HFFc6 (cell line): ENCODE results near the gene SPATC1L. TPM values are rescaled to one million over a fixed set of nuclear protein-coding genes. Genes with fewer than 3 reads are reported as not detected.

Experiments used
- DNase-seq: peaks from one replicate; pipeline ENCODE4 v3.0.0-alpha.2; 2018
- H3K27ac Mint-ChIP-seq: 2 replicates; pipeline ENCODE4 v1.8.0; 2020; ENCODE audit warnings: mild to moderate bottlenecking, mixed read lengths
- H3K27me3 Mint-ChIP-seq: 2 replicates; pipeline ENCODE4 v1.8.0; 2021; ENCODE audit warnings: mild to moderate bottlenecking, moderate library complexity, mixed read lengths; ENCODE audit not compliant: insufficient read depth
- H3K36me3 Mint-ChIP-seq: 2 replicates; pipeline ENCODE4 v1.8.0; 2021; ENCODE audit warnings: low read depth, mixed read lengths
- H3K4me1 Mint-ChIP-seq: 2 replicates; pipeline ENCODE4 v1.8.0; 2020; ENCODE audit warnings: low read depth, mixed read lengths
- H3K4me3 Mint-ChIP-seq: 2 replicates; pipeline ENCODE4 v1.8.0; 2020; ENCODE audit warnings: mild to moderate bottlenecking, moderate library complexity, mixed read lengths
- H3K9me3 Mint-ChIP-seq: 2 replicates; pipeline ENCODE4 v1.8.0; 2020; ENCODE audit warnings: mild to moderate bottlenecking, mixed read lengths
- CTCF ChIP-seq: fragments of 200-600 bp; sonication (generic); IDR thresholded peaks from 2 replicates; pipeline ENCODE4 v1.5.0; 2021; ENCODE audit warnings: antibody characterized with exemption, mild to moderate bottlenecking
- total RNA-seq, 6 experiments: library from RNA; stranded (reverse); fragmentation: NEBNext Ultra II Directional; extraction: Animal tissue kit (Norgen Biotek cat#: 25700); gene quantifications; 2 replicates in 1 of 6; 3 replicates in 5 of 6; pipeline ENCODE4 v1.2.3, GENCODE V29; 2021

Gene SPATC1L
- total RNA-seq, 6 experiments from 2014 or later = 11.3 to 14.7 (median 13.1) TPM

GRCh38 chr21:46191686-46192575, 7.7 kb upstream of the SPATC1L start:
- Mint-ChIP-seq H3K4me3 (no peak overlapping the region), H3K9me3 (no peaks in the 10 kb centered on the region), H3K27me3 (peaks cover 2% of the 10 kb centered on the region), H3K4me1 (peaks cover 33% of the 10 kb centered on the region), H3K36me3 (peaks cover 27% of the 10 kb centered on the region), H3K27ac (peak overlapping the region; percentile 42; the same call in 1 of the 2 replicates)
- no peak for TF ChIP-seq CTCF
- DNase-seq = no peak

- H3K27ac Mint-ChIP-seq = peak overlapping the region; percentile 42
- H3K9me3 Mint-ChIP-seq = no peaks in the 10 kb centered on the region
- H3K4me1 Mint-ChIP-seq = peaks cover 33% of the 10 kb centered on the region
- TF ChIP-seq CTCF = no peak
- H3K4me3 Mint-ChIP-seq = no peak overlapping the region
- peak; percentile 81 for DNase-seq
- H3K27me3 Mint-ChIP-seq = peaks cover 2% of the 10 kb centered on the region
- peaks cover 27% of the 10 kb centered on the region for H3K36me3 Mint-ChIP-seq
Measured at GRCh38 chr21:46191257-46191685, 7.0 kb upstream of the SPATC1L start.

- Mint-ChIP-seq H3K27ac (0 out of 2 replicates have a peak overlapping the region, but pooled peaks have one; percentile 43), H3K4me3 (no peak overlapping the region), H3K27me3 (peaks cover 2% of the 10 kb centered on the region), H3K4me1 (peaks cover 33% of the 10 kb centered on the region), H3K36me3 (peaks cover 27% of the 10 kb centered on the region), H3K9me3 (no peaks in the 10 kb centered on the region)
- TF ChIP-seq CTCF = no peak
- DNase-seq = no peak
Measured at GRCh38 chr21:46190491-46191131, 6.4 kb upstream of the SPATC1L start.

- no peak for TF ChIP-seq CTCF
- Mint-ChIP-seq H3K9me3 (no peaks in the 10 kb centered on the region), H3K4me1 (peaks cover 38% of the 10 kb centered on the region), H3K27ac (no peak overlapping the region), H3K36me3 (peaks cover 22% of the 10 kb centered on the region), H3K27me3 (peaks cover 2% of the 10 kb centered on the region), H3K4me3 (no peak overlapping the region)
- DNase-seq = no peak
Measured at GRCh38 chr21:46189959-46190490, 5.8 kb upstream of the SPATC1L start.

GRCh38 chr21:46189213-46189958, 5.1 kb upstream of the SPATC1L start:
- Mint-ChIP-seq H3K27ac (peak overlapping the region; percentile 72), H3K27me3 (peaks cover 2% of the 10 kb centered on the region), H3K4me3 (peak overlapping the region; percentile 50), H3K4me1 (peaks cover 41% of the 10 kb centered on the region), H3K9me3 (no peaks in the 10 kb centered on the region), H3K36me3 (peaks cover 20% of the 10 kb centered on the region)
- no peak for TF ChIP-seq CTCF
- DNase-seq = peak; percentile 39
